Gastroesophageal sphincter (tissue), 3 donors: ENCODE data around the gene OR4A16.

Experiments
- EP300 ChIP-seq: sonication (generic); formaldehyde crosslinking; IDR thresholded peaks from one replicate; pipeline ENCODE4 v1.6.1; 2017; ENCODE audit warnings: antibody characterized with exemption, mild to moderate bottlenecking
- POLR2A ChIP-seq, 2 donors: fragments of 450-650 bp; IDR thresholded peaks; one replicate each; pipeline ENCODE4 v1.6.1; 2017; ENCODE audit warnings: antibody characterized with exemption in 2 of 2, mild to moderate bottlenecking in 2 of 2, moderate library complexity in 1 of 2
- POLR2AphosphoS5 ChIP-seq: sonication (generic); formaldehyde crosslinking; IDR thresholded peaks from one replicate; pipeline ENCODE4 v1.6.1; 2017; ENCODE audit warnings: antibody characterized with exemption
- TF ChIP-seq, protein P1 (sequence below), 4 experiments: fragments of 200-600 bp in 2 of 4; fragments of 450-650 bp in 2 of 4; sonication (generic) in 1 of 4; IDR thresholded peaks; one replicate each; pipeline ENCODE4 v1.5.1; 2017 to 2019; ENCODE audit warnings: antibody characterized with exemption in 4 of 4, mild to moderate bottlenecking in 2 of 4, moderate library complexity in 2 of 4

DNA sequence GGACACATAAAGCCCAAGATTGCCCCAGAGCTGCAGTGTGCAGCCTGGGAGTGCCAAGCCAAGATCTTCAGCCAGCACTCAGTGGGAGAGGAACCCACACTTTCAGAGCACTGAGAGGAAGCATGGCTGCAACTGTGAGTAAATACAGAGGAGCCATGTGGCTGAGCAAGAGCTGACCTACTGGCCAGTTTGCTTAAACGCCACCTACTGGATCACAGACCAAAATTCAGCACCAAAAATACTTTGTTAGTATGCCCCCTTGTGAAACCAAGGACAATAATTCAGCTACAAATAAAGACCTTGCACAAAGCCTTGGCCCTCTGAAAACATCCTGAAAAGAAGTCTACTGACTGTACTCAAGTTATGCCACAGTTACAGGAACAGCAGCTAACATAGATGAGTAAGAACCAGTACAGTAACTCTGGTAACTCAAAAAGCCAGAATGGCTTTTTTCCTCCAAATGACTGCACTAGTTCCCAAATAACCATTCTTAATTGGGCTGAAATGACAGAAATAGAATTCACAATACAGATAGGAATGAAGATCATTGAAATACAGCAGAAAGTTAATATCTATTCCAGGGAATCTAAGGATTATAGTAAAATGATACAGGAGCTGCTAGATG, 14.7 kb downstream of the OR4A16 start:
- no peak for TF ChIP-seq POLR2A (IDR thresholded peaks at IDR 0.05)
- TF ChIP-seq, protein P1, sequence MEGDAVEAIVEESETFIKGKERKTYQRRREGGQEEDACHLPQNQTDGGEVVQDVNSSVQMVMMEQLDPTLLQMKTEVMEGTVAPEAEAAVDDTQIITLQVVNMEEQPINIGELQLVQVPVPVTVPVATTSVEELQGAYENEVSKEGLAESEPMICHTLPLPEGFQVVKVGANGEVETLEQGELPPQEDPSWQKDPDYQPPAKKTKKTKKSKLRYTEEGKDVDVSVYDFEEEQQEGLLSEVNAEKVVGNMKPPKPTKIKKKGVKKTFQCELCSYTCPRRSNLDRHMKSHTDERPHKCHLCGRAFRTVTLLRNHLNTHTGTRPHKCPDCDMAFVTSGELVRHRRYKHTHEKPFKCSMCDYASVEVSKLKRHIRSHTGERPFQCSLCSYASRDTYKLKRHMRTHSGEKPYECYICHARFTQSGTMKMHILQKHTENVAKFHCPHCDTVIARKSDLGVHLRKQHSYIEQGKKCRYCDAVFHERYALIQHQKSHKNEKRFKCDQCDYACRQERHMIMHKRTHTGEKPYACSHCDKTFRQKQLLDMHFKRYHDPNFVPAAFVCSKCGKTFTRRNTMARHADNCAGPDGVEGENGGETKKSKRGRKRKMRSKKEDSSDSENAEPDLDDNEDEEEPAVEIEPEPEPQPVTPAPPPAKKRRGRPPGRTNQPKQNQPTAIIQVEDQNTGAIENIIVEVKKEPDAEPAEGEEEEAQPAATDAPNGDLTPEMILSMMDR (IDR thresholded peaks at IDR 0.05) = no peak
- no peak for TF ChIP-seq EP300
- no peak for TF ChIP-seq POLR2AphosphoS5
